ENCODE results near the gene DCHS2. TPM values are rescaled to one million over a fixed set of nuclear protein-coding genes. Genes with fewer than 3 reads are reported as not detected.

DCHS2 gene
- total RNA-seq, 2 experiments from 2014 or later, result not detected

- no peaks in the 10 kb centered on the region for H4K20me1 ChIP-seq (ENCODE audit: insufficient read depth, low read length)
- TF ChIP-seq CTCF (conservative IDR thresholded peaks at IDR 0.05; ENCODE audit: low read length) (no peak), EZH2phosphoT487 (IDR thresholded peaks at IDR 0.05; ENCODE audit: borderline replicate concordance, low read depth, low read length) (no peak)
- no peaks in the 10 kb centered on the region for H3K9me2 ChIP-seq (ENCODE audit: insufficient read depth, low read length)
- no peaks in the 10 kb centered on the region for H3K36me3 ChIP-seq (ENCODE audit: insufficient read depth, low read length)
- intact Hi-C loops (cut with micrococcal nuclease; ENCODE audit: unreplicated experiment), result no loop called here
- no peaks in the 10 kb centered on the region for H3K79me2 ChIP-seq (ENCODE audit: insufficient read depth, low read depth, low read length)
- no peak overlapping the region for H3K4me2 ChIP-seq (ENCODE audit: low read length)
- BruUV-seq (replicated peaks), result no TSS peak
- H3K4me3 ChIP-seq (ENCODE audit: low read depth, low read length, poor library complexity, severe bottlenecking), result no peak overlapping the region
- no peak overlapping the region for H2AFZ ChIP-seq (ENCODE audit: low read length)
- CTCF ChIA-PET (ENCODE audit: unreplicated experiment), result no interaction called here
- H3K9me3 ChIP-seq (ENCODE audit: low read length), result no peaks in the 10 kb centered on the region
- no peaks in the 10 kb centered on the region for H3K4me1 ChIP-seq (ENCODE audit: insufficient read depth, low read length, poor library complexity, severe bottlenecking)
- H3K27ac ChIP-seq (ENCODE audit: low read depth, low read length, poor library complexity, severe bottlenecking), result no peak overlapping the region
- POLR2A ChIA-PET, result no interaction called here
- no peak for DNase-seq (ENCODE audit: low spot score)
Measured at GRCh38 chr4:154293427-154293826, 198.2 kb downstream of the DCHS2 start.

- Histone ChIP-seq H3K79me2 (ENCODE audit: insufficient read depth, low read depth, low read length) (no peaks in the 10 kb centered on the region), H4K20me1 (ENCODE audit: insufficient read depth, low read length) (no peaks in the 10 kb centered on the region), H3K4me1 (ENCODE audit: insufficient read depth, low read length, poor library complexity, severe bottlenecking) (no peaks in the 10 kb centered on the region), H3K4me2 (ENCODE audit: low read length) (no peak overlapping the region), H2AFZ (ENCODE audit: low read length) (no peak overlapping the region), H3K36me3 (ENCODE audit: insufficient read depth, low read length) (no peaks in the 10 kb centered on the region), H3K9me3 (ENCODE audit: low read length) (no peaks in the 10 kb centered on the region), H3K4me3 (ENCODE audit: low read depth, low read length, poor library complexity, severe bottlenecking) (no peak overlapping the region), H3K9me2 (ENCODE audit: insufficient read depth, low read length) (no peaks in the 10 kb centered on the region), H3K27ac (ENCODE audit: low read depth, low read length, poor library complexity, severe bottlenecking) (no peak overlapping the region)
- peak; percentile 51 for TF ChIP-seq CTCF (conservative IDR thresholded peaks at IDR 0.05; ENCODE audit: low read length)
- TF ChIP-seq EZH2phosphoT487 (IDR thresholded peaks at IDR 0.05; ENCODE audit: borderline replicate concordance, low read depth, low read length), result no peak
- peak; percentile 8 for DNase-seq (ENCODE audit: low spot score)
- POLR2A ChIA-PET, result no interaction called here
- CTCF ChIA-PET (ENCODE audit: unreplicated experiment), result no interaction called here
- intact Hi-C loops (cut with micrococcal nuclease; ENCODE audit: unreplicated experiment), result no loop called here
- BruUV-seq (replicated peaks), result no TSS peak
Measured at GRCh38 chr4:154292589-154292988, 199.0 kb downstream of the DCHS2 start.

GRCh38 chr4:154277172-154277571 lies 214.4 kb downstream of the DCHS2 start:
- Histone ChIP-seq H3K9me2 (ENCODE audit: insufficient read depth, low read length) (peaks cover 5% of the 10 kb centered on the region; the same call in 1 of the 2 replicates), H3K36me3 (ENCODE audit: insufficient read depth, low read length) (no peaks in the 10 kb centered on the region), H3K27ac (ENCODE audit: low read depth, low read length, poor library complexity, severe bottlenecking) (no peak overlapping the region), H4K20me1 (ENCODE audit: insufficient read depth, low read length) (no peaks in the 10 kb centered on the region), H3K4me1 (ENCODE audit: insufficient read depth, low read length, poor library complexity, severe bottlenecking) (no peaks in the 10 kb centered on the region), H3K9me3 (ENCODE audit: low read length) (no peaks in the 10 kb centered on the region), H3K79me2 (ENCODE audit: insufficient read depth, low read depth, low read length) (no peaks in the 10 kb centered on the region), H3K4me2 (ENCODE audit: low read length) (no peak overlapping the region), H2AFZ (ENCODE audit: low read length) (no peak overlapping the region), H3K4me3 (ENCODE audit: low read depth, low read length, poor library complexity, severe bottlenecking) (no peak overlapping the region)
- no peak for DNase-seq (ENCODE audit: low spot score)
- POLR2A ChIA-PET, result no interaction called here
- TF ChIP-seq CTCF (conservative IDR thresholded peaks at IDR 0.05; ENCODE audit: low read length) (no peak), EZH2phosphoT487 (IDR thresholded peaks at IDR 0.05; ENCODE audit: borderline replicate concordance, low read depth, low read length) (no peak)
- intact Hi-C loops (cut with micrococcal nuclease; ENCODE audit: unreplicated experiment), result no loop called here
- BruUV-seq (replicated peaks), result no TSS peak
- CTCF ChIA-PET (ENCODE audit: unreplicated experiment), result no interaction called here

Data from OCI-LY7 (cell line).